Liver (tissue), 3 donors: ENCODE measurements around the gene KRTAP16-1.

Experiments
- CTCF ChIP-seq: fragments of 150-350 bp; IDR thresholded peaks from 2 replicates; pipeline ENCODE4 v1.5.1; 2017; ENCODE audit warnings: improper control_type of control experiment, low read depth, low read length; ENCODE audit not compliant: missing input control
- EGR1 ChIP-seq, 2 donors: IDR thresholded peaks; 2 replicates each; pipeline ENCODE4 v1.6.1; 2016 to 2018; ENCODE audit warnings: antibody characterized with exemption in 2 of 2, low read depth in 2 of 2
- FOXA2 ChIP-seq: IDR thresholded peaks from 2 replicates; pipeline ENCODE4 v1.6.1; 2016; ENCODE audit warnings: antibody characterized with exemption
- GABPA ChIP-seq, 2 donors: IDR thresholded peaks in 1 of 2; conservative IDR thresholded peaks in 1 of 2; 2 replicates each; pipeline ENCODE4 v1.6.1; 2016; ENCODE audit warnings: antibody characterized with exemption in 2 of 2, mild to moderate bottlenecking in 1 of 2, moderate library complexity in 1 of 2
- REST ChIP-seq: IDR thresholded peaks from 2 replicates; pipeline ENCODE4 v1.6.1; 2016; ENCODE audit warnings: antibody characterized with exemption, mild to moderate bottlenecking
- ZBTB33 ChIP-seq: IDR thresholded peaks from 2 replicates; pipeline ENCODE4 v1.6.1; 2016; ENCODE audit warnings: antibody characterized with exemption
- donor health status: healthy.
- donor health status: healthy.

GRCh38 chr17:41318231-41318630 is 9.1 kb upstream of the KRTAP16-1 start:
- TF ChIP-seq GABPA (IDR thresholded peaks at IDR 0.05 in 1 of 2, conservative IDR thresholded peaks at IDR 0.05 in 1 of 2) (no peak), CTCF (no peak), REST (no peak), EGR1 (IDR thresholded peaks at IDR 0.05; ENCODE audit: low read depth in 2 of 2) (no peak), FOXA2 (no peak), ZBTB33 (no peak)
